ENCODE data around the gene ATXN2L. TPM values are rescaled to one million over a fixed set of nuclear protein-coding genes. Genes with fewer than 3 reads are reported as not detected.

Gene ATXN2L
- total RNA-seq, 1 donor from 2014 or later: 208 TPM

GRCh38 chr16:28821874-28822519, 802 bp upstream of the ATXN2L start:
- peaks cover 27% of the 10 kb centered on the region for H3K4me1 Mint-ChIP-seq (ENCODE audit: unreplicated experiment)
- H3K27me3 Mint-ChIP-seq: no peaks in the 10 kb centered on the region
- no peaks in the 10 kb centered on the region for H3K9me3 Mint-ChIP-seq
- H3K4me3 Mint-ChIP-seq: peak overlapping the region; percentile 89
- TF ChIP-seq, protein P1, sequence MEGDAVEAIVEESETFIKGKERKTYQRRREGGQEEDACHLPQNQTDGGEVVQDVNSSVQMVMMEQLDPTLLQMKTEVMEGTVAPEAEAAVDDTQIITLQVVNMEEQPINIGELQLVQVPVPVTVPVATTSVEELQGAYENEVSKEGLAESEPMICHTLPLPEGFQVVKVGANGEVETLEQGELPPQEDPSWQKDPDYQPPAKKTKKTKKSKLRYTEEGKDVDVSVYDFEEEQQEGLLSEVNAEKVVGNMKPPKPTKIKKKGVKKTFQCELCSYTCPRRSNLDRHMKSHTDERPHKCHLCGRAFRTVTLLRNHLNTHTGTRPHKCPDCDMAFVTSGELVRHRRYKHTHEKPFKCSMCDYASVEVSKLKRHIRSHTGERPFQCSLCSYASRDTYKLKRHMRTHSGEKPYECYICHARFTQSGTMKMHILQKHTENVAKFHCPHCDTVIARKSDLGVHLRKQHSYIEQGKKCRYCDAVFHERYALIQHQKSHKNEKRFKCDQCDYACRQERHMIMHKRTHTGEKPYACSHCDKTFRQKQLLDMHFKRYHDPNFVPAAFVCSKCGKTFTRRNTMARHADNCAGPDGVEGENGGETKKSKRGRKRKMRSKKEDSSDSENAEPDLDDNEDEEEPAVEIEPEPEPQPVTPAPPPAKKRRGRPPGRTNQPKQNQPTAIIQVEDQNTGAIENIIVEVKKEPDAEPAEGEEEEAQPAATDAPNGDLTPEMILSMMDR (conservative IDR thresholded peaks at IDR 0.05): no peak
- H3K27ac Mint-ChIP-seq: peak overlapping the region; percentile 86
- no peak for DNase-seq (ENCODE audit: extremely low spot score, unreplicated experiment)
- H3K36me3 Mint-ChIP-seq: peaks cover 16% of the 10 kb centered on the region

DNA sequence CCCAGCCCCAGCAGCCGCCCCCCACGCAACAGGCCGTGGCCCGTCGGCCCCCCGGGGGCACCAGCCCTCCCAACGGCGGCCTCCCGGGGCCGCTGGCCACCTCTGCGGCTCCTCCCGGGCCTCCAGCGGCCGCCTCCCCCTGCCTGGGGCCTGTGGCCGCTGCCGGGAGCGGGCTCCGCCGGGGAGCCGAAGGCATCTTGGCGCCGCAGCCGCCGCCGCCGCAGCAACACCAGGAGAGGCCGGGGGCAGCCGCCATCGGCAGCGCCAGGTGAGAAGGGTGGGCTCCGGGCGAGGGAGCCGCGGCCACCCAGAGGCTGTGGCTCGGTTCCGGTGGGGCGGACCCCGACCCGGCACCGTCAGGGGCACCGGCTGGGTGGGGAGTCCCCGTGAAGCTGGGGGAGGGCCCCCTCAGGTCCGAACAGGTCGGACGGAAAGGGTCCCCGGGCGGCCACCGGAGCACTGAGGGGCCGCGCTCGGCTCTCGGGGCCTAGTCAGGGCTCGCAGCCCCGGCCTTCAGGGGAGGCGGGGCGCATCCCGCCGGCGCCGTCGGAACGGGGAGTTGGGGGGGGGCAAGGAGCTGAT, 583 bp downstream of the ATXN2L start:
- Mint-ChIP-seq H3K4me1 (ENCODE audit: unreplicated experiment) (peaks cover 27% of the 10 kb centered on the region), H3K4me3 (peak overlapping the region; percentile 100), H3K9me3 (no peaks in the 10 kb centered on the region), H3K27ac (peak overlapping the region; percentile 99), H3K27me3 (no peaks in the 10 kb centered on the region), H3K36me3 (peaks cover 20% of the 10 kb centered on the region)
- DNase-seq (ENCODE audit: extremely low spot score, unreplicated experiment): no peak
- TF ChIP-seq, protein P1 (conservative IDR thresholded peaks at IDR 0.05): no peak

DNA sequence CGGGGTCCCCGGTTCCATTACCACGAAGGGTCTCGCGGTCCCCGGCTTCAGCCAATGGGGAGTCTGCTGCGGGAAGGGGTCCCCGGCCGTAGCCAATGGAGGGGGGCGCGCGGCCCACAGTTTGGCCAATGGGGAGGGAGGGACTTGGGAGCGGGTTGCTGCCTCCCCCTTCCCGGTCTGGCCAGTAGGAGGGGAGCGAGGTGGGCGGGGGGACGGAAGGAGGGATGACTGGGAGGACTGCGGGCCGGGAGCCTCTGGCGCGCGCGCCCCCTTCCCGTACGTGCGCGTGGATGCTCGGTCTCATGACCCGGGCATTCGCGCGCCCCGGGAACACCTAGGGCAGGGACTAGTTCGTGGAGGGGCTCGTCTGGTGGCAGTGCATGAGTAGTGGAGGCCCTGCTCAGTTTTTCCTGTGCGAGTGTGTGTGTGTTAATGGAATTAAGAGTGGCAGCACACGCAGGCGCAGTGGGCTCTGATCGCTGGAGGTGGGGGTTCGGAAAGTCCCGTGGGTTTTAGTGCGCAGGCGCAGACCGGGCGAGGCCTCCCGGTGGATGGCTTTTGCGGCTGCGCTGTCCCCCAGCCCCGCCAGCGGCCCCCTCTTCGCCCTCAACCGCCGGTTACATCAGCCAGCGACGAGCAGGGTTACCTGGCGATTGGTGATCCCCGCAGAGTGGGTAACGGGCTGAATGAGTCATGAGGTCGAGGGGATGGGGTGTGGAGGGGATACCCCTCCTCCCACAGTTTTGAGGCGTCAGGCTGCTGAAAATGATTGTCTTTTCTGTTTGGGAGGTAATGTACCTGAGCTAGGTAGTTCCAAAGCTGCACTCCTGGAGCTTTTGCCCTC, 1.3 kb downstream of the ATXN2L start:
- Mint-ChIP-seq H3K27me3 (no peaks in the 10 kb centered on the region), H3K27ac (peak overlapping the region; percentile 99), H3K9me3 (no peaks in the 10 kb centered on the region), H3K4me3 (peak overlapping the region; percentile 100), H3K4me1 (ENCODE audit: unreplicated experiment) (peaks cover 27% of the 10 kb centered on the region), H3K36me3 (peaks cover 20% of the 10 kb centered on the region)
- DNase-seq (ENCODE audit: extremely low spot score, unreplicated experiment): peak; percentile 98
- TF ChIP-seq, protein P1 (conservative IDR thresholded peaks at IDR 0.05): peak; percentile 40

DNA sequence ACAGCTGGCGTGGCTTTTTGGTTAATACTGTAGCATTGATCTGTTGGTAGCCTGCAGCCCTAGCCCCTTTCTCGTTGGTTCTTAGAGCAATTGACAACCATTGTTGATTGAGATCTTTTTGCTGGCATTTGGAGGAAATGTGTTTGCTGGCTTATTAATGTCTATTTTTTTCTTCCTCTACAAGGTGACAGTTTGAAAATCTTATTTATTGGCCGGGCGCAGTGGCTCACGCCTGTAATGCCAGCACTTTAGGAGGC, 1.8 kb downstream of the ATXN2L start:
- no peaks in the 10 kb centered on the region for H3K9me3 Mint-ChIP-seq
- peaks cover 27% of the 10 kb centered on the region for H3K4me1 Mint-ChIP-seq (ENCODE audit: unreplicated experiment)
- no peak for DNase-seq (ENCODE audit: extremely low spot score, unreplicated experiment)
- H3K27me3 Mint-ChIP-seq: no peaks in the 10 kb centered on the region
- peak overlapping the region; percentile 100 for H3K4me3 Mint-ChIP-seq
- peaks cover 25% of the 10 kb centered on the region for H3K36me3 Mint-ChIP-seq
- TF ChIP-seq, protein P1 (conservative IDR thresholded peaks at IDR 0.05): no peak
- peak overlapping the region; percentile 99 for H3K27ac Mint-ChIP-seq

GRCh38 chr16:28826141-28826540, 3.3 kb downstream of the ATXN2L start:
- peak overlapping the region; percentile 11 for H3K27ac Mint-ChIP-seq
- peaks cover 31% of the 10 kb centered on the region for H3K36me3 Mint-ChIP-seq
- peaks cover 23% of the 10 kb centered on the region for H3K4me1 Mint-ChIP-seq (ENCODE audit: unreplicated experiment)
- no peak for DNase-seq (ENCODE audit: extremely low spot score, unreplicated experiment)
- H3K4me3 Mint-ChIP-seq: peak overlapping the region; percentile 69
- TF ChIP-seq, protein P1 (conservative IDR thresholded peaks at IDR 0.05): no peak
- H3K9me3 Mint-ChIP-seq: no peaks in the 10 kb centered on the region
- no peaks in the 10 kb centered on the region for H3K27me3 Mint-ChIP-seq

Data from type B pancreatic cell (in vitro differentiated cells).